CD4-positive, alpha-beta T cell treated with Interleukin-2 at 100 ng/mL for 4 hours (primary cell): ENCODE results near the gene CD82.
A peak's percentile ranks its signal among the peaks of the same experiment; 100 is the strongest.
"Not testable (repeated sequence)": the region's sequence is repeated elsewhere in the genome, so short reads cannot be mapped to it uniquely, and the experiment has no call there.

Experiments used
- DNase-seq: peaks from one replicate; pipeline ENCODE4 v3.0.0-alpha.2; 2020; ENCODE audit warnings: low spot score

Gene CD82

DNA sequence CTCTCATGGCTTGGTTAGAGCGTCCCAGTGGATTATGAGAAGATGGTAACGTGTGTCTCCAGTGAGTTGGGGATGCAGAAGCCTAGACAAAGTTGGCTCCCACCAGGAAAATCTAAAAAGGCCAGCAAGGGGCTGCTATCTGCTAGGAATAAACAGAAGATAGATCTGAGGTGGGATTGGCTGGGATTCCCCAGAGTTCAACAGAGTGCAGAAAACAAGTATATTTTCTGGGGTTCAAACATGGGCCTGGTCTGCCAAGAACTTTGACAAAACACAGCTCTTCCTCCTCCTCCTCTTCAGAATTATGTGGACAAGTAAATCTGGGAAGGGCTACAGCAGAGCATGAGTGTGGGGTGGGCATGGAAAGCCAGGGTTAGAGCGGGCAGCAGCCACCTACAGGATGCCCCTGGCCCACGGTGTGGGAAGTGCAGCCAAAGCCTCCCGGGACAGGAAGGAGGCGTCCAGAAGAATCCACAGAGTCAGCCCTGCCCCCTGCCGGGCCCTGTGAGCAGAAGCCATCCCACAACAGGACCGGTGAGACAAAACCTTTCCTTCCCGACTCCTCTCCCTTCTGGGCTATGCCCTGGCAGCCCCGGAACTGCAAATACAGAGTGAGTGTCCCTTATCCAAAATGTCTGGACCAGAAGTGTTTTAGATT lies 67.1 kb downstream of the CD82 start:
- DNase-seq = peak; percentile 20

DNA sequence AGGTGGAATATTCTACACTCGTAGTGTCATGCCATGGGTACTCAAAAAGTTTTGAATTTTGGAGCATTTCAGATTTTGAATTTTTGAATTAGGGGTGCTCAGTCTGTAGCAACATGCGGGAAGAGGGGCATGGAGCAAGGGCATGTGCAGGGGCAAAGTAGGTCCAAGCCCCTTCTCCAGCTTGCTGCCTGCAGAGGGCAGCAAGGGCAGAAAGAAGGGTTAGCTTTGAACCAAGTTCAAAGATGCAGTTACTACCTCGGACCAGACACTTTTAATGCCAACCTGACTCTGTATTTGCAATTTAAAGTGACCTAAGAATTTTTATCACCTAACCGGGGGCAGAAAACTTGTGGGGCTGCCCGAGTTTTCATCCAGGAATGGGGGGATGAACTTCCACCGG lies 68.2 kb downstream of the CD82 start:
- DNase-seq = no peak

DNA sequence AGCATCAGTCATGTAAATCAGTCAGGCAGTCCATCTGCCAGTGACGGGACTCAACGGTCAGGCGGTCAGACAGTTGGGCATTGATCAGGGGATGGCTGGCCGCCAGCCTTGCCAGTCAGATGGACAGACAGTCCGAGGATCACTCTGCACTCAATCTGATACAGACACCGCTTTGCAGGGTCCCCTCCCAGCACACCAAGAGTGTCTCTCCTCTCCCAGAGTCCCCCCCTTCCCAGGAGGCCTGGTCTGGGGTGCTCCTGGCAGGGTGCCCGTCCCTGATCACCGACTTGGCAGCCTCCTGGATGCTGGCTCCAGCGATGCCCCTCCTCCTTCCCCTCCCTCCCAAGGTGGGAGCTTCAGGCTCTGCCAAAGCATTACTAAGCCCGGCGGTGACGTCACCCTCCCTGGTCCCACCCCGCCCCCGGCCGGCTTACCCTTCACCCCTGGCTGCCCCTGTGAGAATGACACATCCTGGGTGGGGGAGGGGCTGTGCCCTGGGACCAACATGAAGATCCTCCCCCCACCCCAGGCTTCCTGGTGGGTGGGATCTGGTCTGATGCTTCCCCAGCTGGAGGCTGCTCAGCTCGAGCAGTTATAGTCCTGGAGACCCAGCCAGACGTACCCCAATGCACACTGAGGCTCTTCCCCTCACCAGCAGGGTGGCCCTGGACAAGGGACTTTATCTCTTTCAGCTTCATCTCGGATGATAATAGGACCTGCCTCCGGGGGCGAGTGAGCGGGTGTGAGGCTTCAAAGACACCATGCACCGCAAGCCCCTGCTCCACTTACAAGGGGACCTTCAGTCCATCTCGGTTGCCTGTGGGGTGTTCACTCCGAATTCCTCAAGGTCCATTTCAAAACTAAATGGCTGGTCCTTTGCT lies 69.2 kb downstream of the CD82 start:
- DNase-seq = no peak

DNA sequence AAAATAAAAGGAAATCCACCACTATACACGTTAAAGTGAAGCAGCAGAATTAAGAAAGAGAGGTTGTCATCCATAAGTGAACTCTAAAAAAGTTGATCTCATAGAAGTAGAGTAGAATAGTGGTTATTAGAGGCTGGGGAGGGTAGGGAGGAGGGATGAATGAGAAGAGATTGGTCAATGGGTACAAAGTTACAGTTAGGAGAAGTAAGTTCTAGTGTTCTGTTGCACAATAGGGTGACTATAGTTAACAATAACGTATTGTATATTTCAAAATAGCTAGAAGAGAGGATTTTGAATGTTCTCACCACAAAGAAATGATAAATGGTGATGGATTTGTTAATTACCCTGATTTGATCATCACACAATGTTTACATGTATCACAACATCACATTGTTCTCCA lies 72.0 kb downstream of the CD82 start:
- DNase-seq = no peak

DNA sequence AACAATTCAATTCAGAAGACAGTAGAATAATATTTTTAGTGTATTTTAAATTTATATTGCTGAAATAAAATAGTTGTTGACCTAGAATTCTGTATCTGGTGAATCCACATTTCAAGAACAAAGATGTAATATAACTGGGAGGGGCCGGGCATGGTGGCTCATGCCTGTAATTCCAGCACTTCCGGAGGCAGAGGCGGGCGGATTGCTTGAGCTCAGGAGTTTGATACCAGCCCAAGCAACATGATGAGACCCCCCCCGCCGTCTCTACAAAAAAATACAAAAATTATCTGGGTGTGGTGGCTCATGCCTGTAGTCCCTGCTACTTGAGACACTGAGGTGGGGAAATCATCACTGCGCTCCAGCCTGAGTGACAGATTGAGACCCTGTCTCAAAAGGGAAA lies 72.6 kb downstream of the CD82 start:
- no peak for DNase-seq

DNA sequence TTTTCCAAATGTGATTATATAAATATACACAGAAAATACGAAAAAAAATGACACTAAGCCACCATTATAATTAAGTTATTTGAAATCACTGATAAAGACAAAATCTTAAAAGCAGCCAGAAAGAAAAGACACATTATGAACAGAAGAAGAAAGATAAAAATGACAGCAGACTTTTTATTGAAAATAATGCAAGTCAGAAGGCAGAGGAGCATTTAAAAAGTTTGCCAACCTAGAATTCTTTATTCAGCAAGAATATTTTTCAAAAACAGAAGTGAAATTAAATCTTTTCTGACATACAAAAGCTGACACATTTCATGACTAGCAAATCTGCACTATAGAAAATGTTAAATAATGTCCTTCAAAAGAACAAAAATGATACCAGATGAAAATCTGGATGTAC lies 77.8 kb downstream of the CD82 start:
- DNase-seq = no peak

DNA sequence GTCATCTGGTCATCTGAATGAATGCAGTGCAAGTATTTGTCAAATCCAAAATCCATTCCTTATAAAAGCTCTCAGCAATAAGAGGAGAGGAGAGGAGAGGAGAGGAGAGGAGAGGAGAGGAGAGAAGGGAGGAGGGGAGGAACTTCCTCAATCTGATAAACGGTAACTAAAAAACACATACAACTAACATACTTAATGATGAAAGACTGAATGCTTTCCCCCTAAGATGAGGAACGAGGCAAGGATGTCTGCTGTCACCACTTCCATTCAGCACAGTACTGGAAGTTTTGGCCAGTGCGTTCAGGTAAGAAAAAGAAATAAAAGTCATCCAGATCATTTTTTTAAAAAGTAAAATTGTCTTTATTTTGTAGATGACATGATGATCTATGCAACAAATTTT lies 80.4 kb downstream of the CD82 start:
- no peak for DNase-seq

DNA sequence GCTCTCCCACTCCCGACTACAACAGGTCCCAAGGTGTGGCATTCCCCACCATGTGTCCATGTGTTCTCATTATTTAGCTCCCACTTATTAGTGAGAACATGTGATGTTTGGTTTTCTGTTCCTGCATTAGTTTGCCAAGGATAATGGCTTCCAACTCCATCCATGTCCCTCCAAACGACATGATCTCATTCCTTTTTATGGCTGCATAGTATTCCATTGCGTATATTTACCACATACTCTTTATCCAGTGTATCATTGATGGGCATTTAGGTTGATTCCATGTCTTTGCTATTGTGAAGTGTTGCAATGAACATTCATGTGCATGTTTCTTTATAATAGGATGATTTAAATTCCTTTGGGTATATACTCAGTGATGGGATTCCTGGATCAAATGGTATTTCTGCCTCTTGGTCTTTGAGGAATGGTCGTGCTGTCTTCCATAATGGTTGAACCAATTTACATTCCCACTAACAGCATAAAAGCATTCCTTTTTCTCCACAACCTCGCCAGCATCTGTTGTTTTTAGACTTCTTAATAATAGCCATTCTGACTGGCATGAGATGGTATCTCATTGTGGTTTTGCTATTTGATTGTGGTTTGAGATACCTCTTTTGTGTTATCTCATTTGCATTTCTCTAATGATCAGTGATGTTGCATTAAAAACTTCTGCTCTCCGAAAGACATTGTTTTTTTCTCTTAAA lies 81.9 kb downstream of the CD82 start:
- not testable (repeated sequence) for DNase-seq

DNA sequence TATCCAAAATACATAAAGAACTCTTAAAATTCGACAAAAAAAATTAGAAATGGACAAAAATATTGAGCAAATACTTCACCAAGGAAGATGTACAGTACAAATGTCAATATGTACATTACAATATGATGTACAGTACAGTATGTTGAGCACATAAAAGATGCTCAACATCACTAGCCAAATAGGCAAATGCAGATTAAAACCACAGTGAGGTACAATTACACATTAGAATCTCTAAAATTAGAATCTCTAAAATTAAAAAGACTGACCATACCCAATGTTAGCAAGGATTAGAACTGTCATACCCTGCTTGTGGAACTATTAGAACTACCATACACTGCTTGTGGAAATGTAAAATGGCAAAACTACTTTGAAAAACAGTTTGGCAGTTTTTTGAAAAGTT lies 82.6 kb downstream of the CD82 start:
- no peak for DNase-seq

DNA sequence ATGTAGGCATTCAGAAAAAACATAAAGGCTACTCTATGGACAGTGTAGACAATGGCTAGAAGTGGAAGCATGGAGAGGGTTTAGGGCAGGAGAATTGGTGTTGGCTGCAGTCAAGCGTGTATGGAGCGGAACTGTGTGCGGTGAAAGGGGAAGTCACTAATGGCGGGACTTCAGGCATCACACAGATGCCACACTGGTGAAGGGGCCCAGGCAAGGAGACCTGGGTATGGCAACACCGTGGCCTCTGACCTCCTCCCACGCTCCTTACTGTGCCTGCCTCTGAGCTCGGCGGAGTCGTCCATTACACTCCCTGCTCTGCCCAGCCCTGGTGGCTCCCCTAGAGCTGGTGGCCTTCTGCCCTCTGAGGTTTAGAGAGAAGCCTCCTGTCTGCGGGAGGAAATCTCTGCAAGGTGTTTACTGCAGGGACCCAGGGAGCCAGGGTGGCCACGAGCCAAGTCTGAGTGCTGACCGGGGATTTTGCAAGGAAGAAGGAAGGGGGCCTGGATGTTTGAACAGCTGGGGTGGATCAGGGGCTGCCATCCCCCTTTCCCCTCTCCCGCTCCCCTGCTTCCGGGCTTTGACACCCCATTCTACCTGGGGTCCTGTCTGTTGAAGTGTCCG lies 86.2 kb downstream of the CD82 start:
- DNase-seq = no peak

DNA sequence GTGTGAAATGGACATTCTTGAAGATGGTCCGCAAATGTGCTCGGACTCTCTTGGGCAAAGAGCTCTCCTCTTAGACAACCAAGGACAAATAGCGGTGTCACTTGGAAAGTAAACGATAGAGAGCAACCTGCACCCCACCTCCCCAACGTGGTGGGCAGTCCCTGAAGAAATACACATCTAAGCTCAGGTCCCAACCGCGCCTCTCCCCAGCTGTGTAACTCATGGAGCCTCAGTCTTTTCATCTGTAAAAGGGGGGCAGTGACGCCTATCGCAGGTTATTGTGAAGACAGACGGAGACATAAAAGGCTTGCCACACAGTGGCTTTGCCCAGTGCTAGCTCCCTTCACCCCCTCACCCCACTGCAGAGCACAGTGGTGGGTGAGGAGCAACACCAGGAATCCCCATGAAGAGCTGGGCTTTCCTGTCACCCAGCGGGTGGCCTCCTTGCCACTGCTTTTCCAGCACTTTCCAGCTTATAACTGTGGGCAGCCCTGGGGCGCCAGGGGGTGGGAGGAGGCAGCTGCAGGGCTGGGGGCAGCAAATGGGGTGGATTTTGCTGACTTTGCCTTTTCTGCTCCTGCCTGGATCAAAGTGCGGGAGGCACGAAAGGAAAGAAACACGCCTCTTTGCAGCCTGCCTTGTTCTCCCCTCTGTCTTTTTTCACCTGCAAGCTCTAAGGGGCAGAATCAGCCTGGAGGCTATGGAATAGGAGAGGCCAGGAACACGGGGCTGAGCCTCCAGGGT lies 87.6 kb downstream of the CD82 start:
- no peak for DNase-seq

DNA sequence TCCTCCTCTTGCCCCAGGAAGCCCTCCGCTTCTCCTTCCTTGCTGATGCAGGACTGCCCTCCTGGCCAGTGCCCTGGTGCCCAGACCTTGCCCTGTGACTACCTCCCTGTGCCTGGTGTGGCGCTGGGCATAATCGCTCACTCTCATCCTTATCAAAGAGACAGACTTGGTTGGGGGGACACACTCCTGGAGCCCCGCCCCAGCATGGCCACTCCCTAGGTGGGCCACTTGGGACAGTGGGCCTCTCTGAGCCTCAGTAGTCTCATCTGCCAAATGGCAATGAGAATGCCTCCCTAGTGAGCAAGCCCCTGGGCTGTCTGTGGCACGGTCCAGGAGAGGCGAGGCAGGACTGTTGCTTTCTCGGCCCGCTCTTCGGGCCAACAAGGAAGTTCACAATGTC lies 88.6 kb downstream of the CD82 start:
- DNase-seq = no peak

DNA sequence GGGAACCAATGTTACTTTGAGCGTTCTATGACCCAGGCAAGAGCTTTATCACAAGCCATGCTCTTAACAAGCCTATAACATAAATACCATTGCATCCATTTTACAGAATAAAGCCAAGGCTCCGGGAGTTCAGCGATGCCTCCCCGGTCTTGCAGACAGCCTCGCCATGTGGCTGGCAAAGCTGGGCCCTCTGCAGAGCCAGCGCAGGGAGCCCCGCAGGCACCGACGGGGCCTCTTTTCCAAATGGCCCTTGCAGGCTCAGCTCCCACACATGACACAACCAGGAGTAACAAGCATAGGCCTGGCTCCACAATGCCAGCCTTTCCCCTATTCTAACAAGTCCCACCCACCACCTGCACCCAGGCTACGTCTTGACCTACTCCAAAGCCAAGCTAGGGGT lies 89.1 kb downstream of the CD82 start:
- no peak for DNase-seq

DNA sequence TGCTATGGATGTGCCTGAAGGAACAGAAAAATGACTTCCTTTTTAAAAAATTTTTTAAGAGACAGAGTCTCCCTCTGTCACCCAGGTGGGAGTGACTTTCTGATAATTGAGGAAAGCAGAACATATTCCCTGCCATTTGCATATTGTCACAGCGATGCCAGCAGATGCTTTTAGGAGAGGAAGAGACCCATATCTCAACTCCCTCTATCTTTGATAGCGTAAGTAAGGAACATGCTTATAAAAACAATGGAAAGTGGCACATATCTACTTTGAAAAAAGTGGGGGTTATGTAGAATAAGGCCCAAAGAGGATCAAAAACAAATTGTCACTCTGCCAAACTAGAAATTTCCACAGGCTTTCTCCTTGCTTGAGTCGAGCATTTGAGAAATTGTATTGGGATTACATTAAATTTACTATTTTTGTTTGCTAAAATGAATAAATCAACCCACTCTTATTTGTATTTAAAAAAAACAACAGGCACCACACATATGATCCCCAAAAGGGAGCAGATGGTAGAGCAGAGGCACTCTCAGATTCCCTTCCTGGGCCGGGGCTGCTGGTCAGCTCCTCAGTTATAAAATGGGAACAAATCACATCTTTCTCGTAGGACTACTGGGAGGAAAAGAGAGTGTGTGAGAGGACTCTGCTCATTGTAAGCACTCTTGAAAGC lies 92.5 kb downstream of the CD82 start:
- DNase-seq = no peak

DNA sequence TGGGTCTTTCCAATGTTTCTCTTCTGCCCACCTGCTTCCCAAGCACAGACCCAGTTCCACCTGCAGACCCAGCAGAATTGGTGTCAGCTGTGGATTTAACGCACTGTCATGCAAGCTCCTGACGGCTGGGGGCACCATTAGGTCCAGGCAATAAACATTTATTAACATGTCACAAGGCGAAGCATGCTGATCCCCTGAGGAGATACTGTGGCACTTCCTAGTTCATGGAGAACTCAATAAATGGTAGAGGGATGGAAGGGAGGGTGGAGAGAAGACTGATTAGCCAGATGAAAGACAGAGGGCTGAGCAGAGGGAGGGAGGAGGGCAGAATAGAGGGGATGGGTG lies 93.0 kb downstream of the CD82 start:
- peak; percentile 35 for DNase-seq

DNA sequence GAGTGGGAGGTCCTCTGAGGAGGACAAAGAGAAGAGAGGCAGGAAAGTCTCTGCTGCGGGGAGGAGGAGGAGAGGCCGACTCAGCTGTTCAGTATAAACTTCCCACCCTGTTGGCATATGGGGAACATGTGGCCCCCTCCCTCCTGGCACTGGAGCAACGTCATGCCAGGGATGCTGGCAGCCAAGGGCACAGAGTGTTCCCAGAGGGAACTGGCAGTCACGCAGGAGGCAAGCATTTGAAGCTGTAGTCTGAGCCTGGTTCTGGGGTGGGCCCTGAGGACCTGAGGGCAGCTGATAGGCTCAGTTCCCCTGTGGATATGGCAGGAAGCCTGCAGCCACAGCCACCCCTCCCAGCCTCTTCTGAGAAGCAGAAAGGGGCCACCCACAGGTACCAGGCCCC lies 94.2 kb downstream of the CD82 start:
- no peak for DNase-seq

DNA sequence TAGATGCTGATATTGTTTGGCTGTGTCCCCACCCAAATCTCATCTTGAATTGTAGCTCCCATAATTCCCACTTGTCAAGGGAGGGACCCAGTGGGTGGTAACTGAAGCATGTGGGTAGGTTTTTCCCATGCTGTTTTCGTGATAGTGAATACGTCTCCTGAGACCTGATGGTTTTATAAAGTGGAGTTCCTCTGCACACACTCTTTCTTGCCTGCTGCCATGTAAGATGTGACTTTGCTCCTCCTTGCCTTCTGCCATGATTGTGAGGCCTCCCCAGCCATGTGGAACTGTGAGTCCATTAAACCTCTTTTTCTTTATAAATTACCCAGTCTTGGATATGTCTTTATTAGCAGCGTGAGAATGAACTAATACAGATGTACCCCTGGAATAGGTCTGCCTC lies 95.1 kb downstream of the CD82 start:
- DNase-seq = not testable (repeated sequence)

DNA sequence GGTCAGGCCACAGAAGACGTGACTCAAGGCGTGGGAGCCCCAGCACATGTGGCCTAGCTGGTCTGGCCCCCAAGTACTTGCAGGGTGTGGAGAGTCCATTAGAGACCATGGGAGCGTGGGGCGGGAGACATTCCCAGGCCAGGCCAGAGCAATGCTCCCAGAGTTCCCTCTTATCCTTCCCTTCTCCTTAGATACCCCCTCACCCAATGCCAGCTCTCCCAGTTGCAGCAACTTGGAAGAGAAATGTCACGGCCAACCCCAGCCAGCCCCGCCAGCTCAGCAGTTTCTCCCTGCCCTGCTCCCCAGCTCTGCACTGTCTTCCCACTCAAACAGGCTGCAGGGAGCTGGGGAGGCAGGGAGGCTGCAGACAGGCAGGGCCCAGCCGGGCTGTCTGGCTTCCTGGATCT lies 95.9 kb downstream of the CD82 start:
- DNase-seq = no peak
